HEK293T (cell line): ENCODE results near the gene DST.

Experiments used
- CTCF ChIA-PET: fragments of 350-600 bp; formaldehyde crosslinking; extraction: SDS; loops from one replicate; lab custom pipeline; 2021; ENCODE audit warnings: antibody characterized with exemption, inconsistent platforms; lab: Yijun Ruan, JAX
- POLR2A ChIA-PET: fragments of 350-600 bp; formaldehyde crosslinking; extraction: SDS; loops from one replicate; lab custom pipeline; 2020; ENCODE audit warnings: antibody characterized with exemption, inconsistent platforms; lab: Yijun Ruan, JAX
- DNase-seq: peaks from one replicate; pipeline ENCODE4 v3.0.0; 2012; ENCODE audit warnings: mixed read lengths; ENCODE audit errors: extremely low spot score
- ARNT ChIP-seq: fragments of 450-650 bp; IDR thresholded peaks from 2 replicates; pipeline ENCODE4 v1.6.1; 2017; ENCODE audit warnings: mild to moderate bottlenecking
- BHLHE40 ChIP-seq: fragments of 450-650 bp; IDR thresholded peaks from 2 replicates; pipeline ENCODE4 v1.6.1; 2016; ENCODE audit warnings: mild to moderate bottlenecking, moderate library complexity, borderline replicate concordance
- CTBP1 ChIP-seq: fragments of 450-650 bp; IDR thresholded peaks from 2 replicates; pipeline ENCODE4 v1.6.1; 2016; ENCODE audit warnings: borderline replicate concordance
- ELF4 ChIP-seq: fragments of 450-650 bp; IDR thresholded peaks from 2 replicates; pipeline ENCODE4 v1.6.1; 2017; ENCODE audit warnings: antibody characterized with exemption
- FOXA1 ChIP-seq: fragments of 450-650 bp; IDR thresholded peaks from 2 replicates; pipeline ENCODE4 v1.6.1; 2016; ENCODE audit warnings: mild to moderate bottlenecking
- FOXK2 ChIP-seq: fragments of 450-650 bp; IDR thresholded peaks from 2 replicates; pipeline ENCODE4 v1.6.1; 2016; ENCODE audit warnings: mild to moderate bottlenecking
- FOXM1 ChIP-seq: fragments of 450-650 bp; IDR thresholded peaks from 2 replicates; pipeline ENCODE4 v1.6.1; 2017; ENCODE audit warnings: mild to moderate bottlenecking, borderline replicate concordance
- HDGF ChIP-seq: fragments of 450-650 bp; IDR thresholded peaks from 2 replicates; pipeline ENCODE4 v1.6.1; 2017; ENCODE audit warnings: antibody characterized with exemption, borderline replicate concordance
- L3MBTL2 ChIP-seq: fragments of 450-650 bp; conservative IDR thresholded peaks from 2 replicates; pipeline ENCODE4 v1.6.1; 2016; ENCODE audit warnings: mild to moderate bottlenecking
- LEF1 ChIP-seq: fragments of 450-650 bp; IDR thresholded peaks from 2 replicates; pipeline ENCODE4 v1.6.1; 2017; ENCODE audit warnings: mild to moderate bottlenecking, borderline replicate concordance
- NFRKB ChIP-seq: fragments of 450-650 bp; IDR thresholded peaks from 2 replicates; pipeline ENCODE4 v1.6.1; 2016; ENCODE audit warnings: mild to moderate bottlenecking, moderate library complexity
- PKNOX1 ChIP-seq: fragments of 450-650 bp; IDR thresholded peaks from 2 replicates; pipeline ENCODE4 v1.6.1; 2016
- SP1 ChIP-seq: fragments of 450-650 bp; IDR thresholded peaks from 2 replicates; pipeline ENCODE4 v1.6.1; 2017
- SUZ12 ChIP-seq: fragments of 450-650 bp; IDR thresholded peaks from 2 replicates; pipeline ENCODE4 v1.6.1; 2016; ENCODE audit warnings: mild to moderate bottlenecking
- TARDBP ChIP-seq: fragments of 450-650 bp; IDR thresholded peaks from 2 replicates; pipeline ENCODE4 v1.6.1; 2016
- ZNF384 ChIP-seq: fragments of 450-650 bp; IDR thresholded peaks from 2 replicates; pipeline ENCODE4 v1.6.1; 2016

Gene DST

DNA sequence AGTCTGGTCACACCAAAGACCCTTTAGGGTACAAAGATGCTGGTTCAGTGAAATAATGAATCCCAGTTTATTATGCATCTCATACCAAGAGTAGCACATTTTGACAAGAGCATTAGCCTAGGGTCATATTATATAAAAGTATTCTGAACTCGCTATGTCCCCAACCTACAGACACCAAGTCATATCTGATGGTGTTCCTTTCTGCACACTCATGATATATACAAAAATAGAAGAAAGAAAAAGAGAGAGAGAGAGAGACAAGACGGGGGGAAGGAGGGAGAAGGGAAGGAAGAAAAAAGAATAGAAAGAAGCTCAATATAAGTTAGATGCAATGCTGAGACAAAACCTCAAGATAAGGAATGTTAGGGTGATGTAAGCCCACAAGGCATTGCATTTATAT is 131.1 kb downstream of the DST start:
- TF ChIP-seq NFRKB: no peak
- no peak for TF ChIP-seq BHLHE40
- no peak for TF ChIP-seq L3MBTL2
- no peak for TF ChIP-seq FOXA1
- no peak for TF ChIP-seq CTBP1
- no peak for TF ChIP-seq PKNOX1
- no peak for TF ChIP-seq HDGF
- TF ChIP-seq SUZ12: no peak
- no peak for TF ChIP-seq LEF1
- TF ChIP-seq TARDBP: no peak
- no peak for TF ChIP-seq ELF4
- no peak for TF ChIP-seq ZNF384
- ChIA-PET POLR2A (interaction anchor here (2.2 kb wide), 1 partner anchor 31 kb away, joined by 7 read pairs; no protein-coding TSS in a partner anchor), CTCF (interaction anchor here (0.8 kb wide), 1 partner anchor 20 kb away, joined by 4 read pairs; no protein-coding TSS in a partner anchor)
- no peak for DNase-seq

DNA sequence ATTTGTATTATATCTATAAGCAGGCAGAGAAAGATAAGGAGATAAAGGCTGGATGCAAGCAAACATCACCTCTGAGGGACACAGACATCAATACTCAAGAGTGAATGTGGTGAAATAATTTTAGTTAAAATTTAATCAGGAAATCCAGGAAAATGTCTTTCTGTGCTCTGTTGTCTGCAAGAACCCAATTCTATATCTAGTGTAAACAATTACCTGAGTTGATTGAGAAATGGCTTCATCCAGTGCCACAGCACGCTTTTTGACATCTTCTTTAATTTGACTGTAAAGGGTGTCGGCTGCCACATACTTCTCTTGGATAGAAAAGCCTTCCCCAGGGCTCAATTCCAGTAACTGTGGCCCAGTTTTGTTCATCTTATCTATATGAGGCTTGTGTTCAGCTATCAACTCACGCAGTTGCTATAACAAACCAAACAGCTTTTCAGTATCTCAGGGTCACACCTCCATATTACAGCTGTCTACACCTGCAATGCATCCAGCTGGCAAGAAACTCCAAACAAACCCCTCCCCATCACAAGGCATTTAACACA is 131.6 kb downstream of the DST start:
- DNase-seq: no peak
- ChIA-PET CTCF (interaction anchor here (0.8 kb wide), 1 partner anchor 21 kb away, joined by 4 read pairs; no protein-coding TSS in a partner anchor), POLR2A (interaction anchor here (2.2 kb wide), 1 partner anchor 31 kb away, joined by 7 read pairs; no protein-coding TSS in a partner anchor)
- TF ChIP-seq HDGF: no peak
- TF ChIP-seq SP1: no peak
- no peak for TF ChIP-seq ZNF384
- no peak for TF ChIP-seq L3MBTL2
- TF ChIP-seq ARNT: no peak
- no peak for TF ChIP-seq TARDBP
- no peak for TF ChIP-seq PKNOX1
- TF ChIP-seq SUZ12: no peak
- TF ChIP-seq CTBP1: no peak
- no peak for TF ChIP-seq FOXA1
- no peak for TF ChIP-seq ELF4

GRCh38 chr6:56509031-56509430 is 133.7 kb downstream of the DST start:
- CTCF ChIA-PET: no interaction called here

DNA sequence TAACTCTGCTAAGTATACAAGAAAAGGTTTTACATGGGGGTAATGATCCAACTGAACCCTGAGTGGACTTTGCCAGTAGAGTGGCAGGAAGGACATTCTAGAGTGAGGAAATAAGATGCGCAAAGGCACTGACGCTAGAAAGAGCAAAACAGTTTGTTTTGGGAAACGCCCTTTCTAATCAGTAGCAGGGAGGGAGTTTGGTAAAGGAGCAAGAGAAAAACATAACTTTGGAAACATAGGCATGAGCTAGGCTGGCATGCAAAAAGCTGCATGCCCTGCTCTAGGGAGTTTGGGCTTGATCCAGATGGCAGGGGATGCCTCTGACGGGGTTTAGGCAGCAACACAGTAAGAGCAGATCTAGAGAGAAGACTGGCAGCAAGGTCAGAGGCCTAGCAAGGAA is 135.2 kb downstream of the DST start:
- ChIA-PET CTCF (no interaction called here), POLR2A (no interaction called here)
- no peak for DNase-seq
- TF ChIP-seq PKNOX1 (no peak), FOXA1 (no peak), ELF4 (no peak), FOXK2 (no peak), FOXM1 (no peak), L3MBTL2 (no peak), SP1 (no peak), LEF1 (no peak), SUZ12 (no peak), CTBP1 (no peak), NFRKB (no peak), BHLHE40 (no peak), HDGF (no peak), ARNT (no peak), ZNF384 (no peak), TARDBP (no peak)

More at GRCh38 chr6:56509031-56509430, 133.7 kb downstream of the DST start:
- POLR2A ChIA-PET: no interaction called here
- no peak for TF ChIP-seq NFRKB
- TF ChIP-seq ZNF384: no peak
- TF ChIP-seq SUZ12: no peak
- TF ChIP-seq ARNT: no peak
- no peak for TF ChIP-seq SP1
- no peak for TF ChIP-seq L3MBTL2
- TF ChIP-seq HDGF: no peak
- TF ChIP-seq TARDBP: no peak
- no peak for TF ChIP-seq CTBP1
- TF ChIP-seq LEF1: no peak
- no peak for TF ChIP-seq FOXK2
- no peak for TF ChIP-seq FOXM1
- no peak for TF ChIP-seq ELF4
- TF ChIP-seq FOXA1: no peak
- no peak for TF ChIP-seq PKNOX1
- TF ChIP-seq BHLHE40: no peak
- DNase-seq: no peak

- ChIA-PET POLR2A (no interaction called here), CTCF (interaction anchor here (0.7 kb wide), 1 partner anchor 59 kb away, joined by 3 read pairs; no protein-coding TSS in a partner anchor)
- TF ChIP-seq FOXK2 (no peak), NFRKB (no peak), TARDBP (no peak), LEF1 (no peak), FOXM1 (no peak), CTBP1 (no peak), SUZ12 (no peak), L3MBTL2 (no peak)
- no peak for DNase-seq
Measured at GRCh38 chr6:56505512-56506260, 137.0 kb downstream of the DST start.
